Stimulated activated CD4-positive, alpha-beta T cell treated with anti-CD3 and anti-CD28 coated beads, Interleukin-2, amount 100 ng/mL, for 48 hours (primary cell): Measurements from ENCODE around the gene HCCS.

ENCODE experiments used
- DNase-seq, 2 donors: peaks; one replicate each; pipeline ENCODE4 v3.0.0-alpha.2; 2020

The HCCS gene

GRCh38 chrX:11124112-11124511, 13.0 kb downstream of the HCCS start:
- DNase-seq, result no peak

- DNase-seq, result no peak
Measured at GRCh38 chrX:11125060-11125459, 13.9 kb downstream of the HCCS start.

GRCh38 chrX:11129534-11130105, 18.5 kb downstream of the HCCS start:
- DNase-seq, result no peak

DNA sequence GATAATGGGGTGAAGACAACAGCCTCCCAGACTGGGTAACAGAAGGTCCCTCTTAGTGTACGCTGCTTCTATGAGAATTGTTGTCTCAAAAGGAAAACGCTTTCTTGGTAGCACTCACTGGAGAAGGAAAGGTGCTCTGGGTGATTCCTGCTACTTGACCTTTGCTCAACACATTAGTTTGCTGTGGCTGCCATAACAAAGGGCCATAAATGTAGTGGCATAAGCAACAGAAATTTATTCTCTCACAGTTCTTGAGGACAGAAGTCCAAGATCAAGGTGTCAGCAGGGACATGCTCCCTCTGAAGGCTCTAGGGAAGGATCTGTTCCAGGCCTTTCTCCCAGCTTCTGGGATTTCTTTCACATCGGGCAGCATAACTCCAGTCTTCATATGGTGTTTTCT, 19.0 kb downstream of the HCCS start:
- no peak for DNase-seq

DNA sequence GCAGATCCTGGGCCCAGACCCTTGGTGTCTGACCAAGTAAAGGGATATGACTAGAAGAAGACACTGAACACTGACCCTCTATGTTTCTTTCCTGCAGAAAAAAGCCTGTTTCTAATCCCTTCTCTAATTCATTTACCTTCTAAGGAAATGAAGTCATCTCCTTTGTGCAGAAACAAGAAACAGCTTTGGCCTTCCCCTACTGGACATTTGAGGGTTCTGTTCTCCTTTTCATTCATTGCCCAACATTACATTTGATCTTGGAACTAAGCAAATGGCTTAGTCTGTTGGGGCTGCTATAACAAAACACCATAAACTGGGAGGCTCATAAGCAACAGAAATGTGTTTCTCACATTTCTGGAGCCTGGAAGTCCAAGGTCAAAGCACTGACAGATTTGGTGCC, 20.0 kb downstream of the HCCS start:
- no peak for DNase-seq

- no peak for DNase-seq
Measured at GRCh38 chrX:11135564-11136185, 24.5 kb downstream of the HCCS start.

- no peak for DNase-seq
Measured at GRCh38 chrX:11137543-11138139, 26.5 kb downstream of the HCCS start.

DNA sequence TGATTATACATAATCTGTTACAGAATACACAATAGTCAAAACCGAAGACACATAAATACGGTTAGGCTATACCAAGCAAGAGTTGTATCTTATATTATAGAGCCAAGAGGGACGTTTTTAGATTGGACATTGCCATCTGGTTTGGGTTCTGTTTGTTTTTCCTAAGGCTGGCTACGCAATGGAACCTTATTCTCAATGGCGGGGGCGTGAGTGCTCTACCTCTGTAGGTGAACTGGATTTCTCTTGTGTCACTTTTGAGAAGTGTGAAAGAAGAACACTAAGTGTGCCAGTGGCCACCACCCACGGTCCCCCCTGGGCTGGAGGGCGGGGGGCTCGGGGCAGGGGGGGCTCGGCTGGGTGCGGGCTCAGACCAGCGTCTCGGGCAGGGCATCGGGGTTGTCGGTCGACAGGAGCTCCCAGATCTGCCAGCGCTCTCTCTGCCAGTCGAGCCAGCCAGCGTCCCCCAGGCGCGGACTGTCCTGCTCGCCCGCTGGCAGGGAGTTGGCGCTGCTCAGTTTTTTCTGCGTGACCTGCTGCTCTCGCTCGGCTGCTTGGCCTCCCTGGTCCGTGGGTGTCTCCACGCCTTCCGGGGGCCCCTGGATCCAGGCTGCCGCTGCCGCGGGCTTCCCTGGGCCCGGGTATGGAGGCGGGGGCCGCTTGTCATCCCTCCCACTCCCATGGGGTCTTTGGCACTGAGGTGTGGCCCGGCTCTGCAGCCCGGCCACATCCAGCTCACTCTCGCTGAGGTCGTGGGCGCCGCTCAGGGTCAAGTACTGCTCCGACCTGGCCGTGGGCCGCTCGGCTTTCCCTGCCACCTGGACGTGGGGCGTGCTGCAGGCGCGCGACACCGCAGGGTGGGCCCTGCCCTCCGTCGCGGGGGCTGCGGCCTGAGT, 27.6 kb downstream of the HCCS start:
- DNase-seq, result no peak

- DNase-seq, result peak; percentile 26 to 53
Measured at GRCh38 chrX:11143931-11144678, 33.0 kb downstream of the HCCS start.

DNA sequence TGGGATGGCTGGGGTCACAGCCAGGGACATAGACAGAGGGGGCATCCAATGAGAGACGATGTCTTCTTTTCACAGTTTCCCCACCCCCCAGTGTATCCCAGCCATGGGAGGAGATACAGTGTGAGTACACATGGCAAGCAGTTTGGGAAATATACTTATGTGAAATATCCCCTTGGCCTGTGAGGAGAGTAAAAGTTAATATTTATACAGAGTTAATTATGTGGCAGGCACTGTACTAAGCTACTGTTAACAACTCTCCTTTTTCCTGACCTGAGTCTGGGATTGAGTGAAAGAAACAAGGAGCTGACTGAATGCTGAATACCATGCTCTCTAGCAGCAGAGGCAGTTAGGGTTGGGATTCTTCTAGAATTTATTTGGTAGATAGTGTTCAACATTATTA, 35.3 kb downstream of the HCCS start:
- no peak for DNase-seq

DNA sequence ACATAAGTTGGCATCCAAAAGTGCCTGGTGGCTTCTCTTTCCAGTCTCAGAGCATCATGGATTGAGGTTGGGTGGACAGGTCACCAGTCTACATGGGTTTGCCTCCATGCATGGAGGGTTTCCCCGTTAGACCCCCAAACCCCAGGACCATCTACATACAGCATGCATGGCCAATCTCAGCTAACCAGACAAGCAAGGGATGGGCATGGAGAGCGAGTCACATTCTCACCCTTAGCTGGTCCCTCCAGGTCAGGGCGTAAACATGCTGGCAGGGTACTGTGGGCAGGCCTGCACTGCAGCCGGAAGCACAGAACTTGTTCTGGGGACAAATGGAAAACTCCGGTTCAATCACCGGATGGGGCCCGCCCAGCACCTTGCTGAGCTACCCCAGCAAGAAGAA, 37.3 kb downstream of the HCCS start:
- no peak for DNase-seq

GRCh38 chrX:11151799-11152559, 40.8 kb downstream of the HCCS start:
- DNase-seq, result no peak

DNA sequence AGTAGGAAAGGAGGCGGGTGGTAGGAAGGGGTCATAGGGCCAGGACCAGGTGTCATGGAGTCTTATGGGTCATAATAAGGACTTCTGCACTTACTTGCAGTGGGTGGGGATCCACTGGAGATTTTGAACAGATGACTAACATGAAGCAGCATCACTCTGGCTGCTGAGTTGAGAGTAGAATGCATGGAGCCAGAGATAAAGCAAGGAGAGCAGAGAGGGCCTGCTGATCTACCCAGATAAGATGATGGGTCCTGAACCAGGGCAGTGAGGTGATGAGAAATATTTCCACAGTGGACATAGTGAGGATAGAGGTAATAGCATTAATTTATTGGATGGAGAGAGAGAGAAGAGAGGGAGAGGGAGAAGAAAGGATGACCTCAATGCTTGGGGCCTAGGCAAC, 48.0 kb downstream of the HCCS start:
- DNase-seq, result no peak

GRCh38 chrX:11164433-11164832, 53.3 kb downstream of the HCCS start:
- no peak for DNase-seq

DNA sequence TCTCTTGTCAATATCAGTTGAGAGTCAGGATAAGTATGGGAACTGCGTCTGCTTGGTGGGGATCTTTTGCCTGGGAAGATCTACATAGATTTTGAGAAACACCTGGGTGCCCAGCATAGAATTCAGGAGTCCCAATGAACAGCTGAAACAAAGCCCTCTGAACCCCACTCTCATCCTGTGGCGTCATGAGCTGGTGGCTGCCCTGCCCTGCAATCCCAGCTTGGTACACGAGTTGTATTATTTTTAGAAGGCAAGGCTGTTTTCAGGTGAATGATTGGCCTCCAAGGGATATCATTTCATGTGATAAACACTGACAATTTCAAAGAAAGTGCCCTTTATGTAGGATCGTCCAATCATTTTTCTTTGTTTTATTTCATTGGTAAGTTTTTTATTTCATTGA, 60.8 kb downstream of the HCCS start:
- no peak for DNase-seq

- no peak for DNase-seq
Measured at GRCh38 chrX:11172415-11172814, 61.3 kb downstream of the HCCS start.
